ENCODE data around the gene GPR87.

GPR87 gene

GRCh38 chr3:151299006-151299405, 17.6 kb downstream of the GPR87 start:
- H3K4me3 ChIP-seq (ENCODE audit: low read depth, low read length, poor library complexity, severe bottlenecking) = no peak overlapping the region
- H3K79me2 ChIP-seq (ENCODE audit: insufficient read depth, low read length) = no peaks in the 10 kb centered on the region
- no peaks in the 10 kb centered on the region for H3K9me2 ChIP-seq (ENCODE audit: low read depth, low read length)
- no peak overlapping the region for H3K4me2 ChIP-seq (ENCODE audit: low read length)
- H3F3A ChIP-seq (ENCODE audit: insufficient read depth, low read length) = no peaks in the 10 kb centered on the region
- no peak overlapping the region for H3K27ac ChIP-seq (ENCODE audit: low read depth, low read length, poor library complexity, severe bottlenecking)
- no peak overlapping the region for H3K9ac ChIP-seq (ENCODE audit: low read length)
- H3K27me3 ChIP-seq (ENCODE audit: insufficient read depth, low read length) = no peaks in the 10 kb centered on the region
- H4K20me1 ChIP-seq (ENCODE audit: insufficient read depth, low read length) = no peaks in the 10 kb centered on the region
- no peak overlapping the region for H2AFZ ChIP-seq (ENCODE audit: low read length)
- H3K9me3 ChIP-seq (ENCODE audit: low read length) = no peaks in the 10 kb centered on the region
- H3K36me3 ChIP-seq (ENCODE audit: insufficient read depth, low read length) = no peaks in the 10 kb centered on the region
- TF ChIP-seq CTCF (IDR thresholded peaks at IDR 0.05; ENCODE audit: low read length) (no peak), EZH2 (IDR thresholded peaks at IDR 0.05; ENCODE audit: borderline replicate concordance, low read length) (no peak)
- no peaks in the 10 kb centered on the region for H3K4me1 ChIP-seq (ENCODE audit: insufficient read depth, low read length, severe bottlenecking)

- TF ChIP-seq EZH2 (IDR thresholded peaks at IDR 0.05; ENCODE audit: borderline replicate concordance, low read length) (no peak), CTCF (IDR thresholded peaks at IDR 0.05; ENCODE audit: low read length) (no peak)
- H3K36me3 ChIP-seq (ENCODE audit: insufficient read depth, low read length) = no peaks in the 10 kb centered on the region
- H3K79me2 ChIP-seq (ENCODE audit: insufficient read depth, low read length) = no peaks in the 10 kb centered on the region
- no peaks in the 10 kb centered on the region for H4K20me1 ChIP-seq (ENCODE audit: insufficient read depth, low read length)
- H3K4me3 ChIP-seq (ENCODE audit: low read depth, low read length, poor library complexity, severe bottlenecking) = no peak overlapping the region
- H3F3A ChIP-seq (ENCODE audit: insufficient read depth, low read length) = no peaks in the 10 kb centered on the region
- no peak overlapping the region for H3K27ac ChIP-seq (ENCODE audit: low read depth, low read length, poor library complexity, severe bottlenecking)
- no peak overlapping the region for H3K9ac ChIP-seq (ENCODE audit: low read length)
- no peaks in the 10 kb centered on the region for H3K27me3 ChIP-seq (ENCODE audit: insufficient read depth, low read length)
- no peak overlapping the region for H3K4me2 ChIP-seq (ENCODE audit: low read length)
- no peaks in the 10 kb centered on the region for H3K9me3 ChIP-seq (ENCODE audit: low read length)
- no peak overlapping the region for H2AFZ ChIP-seq (ENCODE audit: low read length)
- no peaks in the 10 kb centered on the region for H3K4me1 ChIP-seq (ENCODE audit: insufficient read depth, low read length, severe bottlenecking)
- H3K9me2 ChIP-seq (ENCODE audit: low read depth, low read length) = no peaks in the 10 kb centered on the region
Measured at GRCh38 chr3:151297429-151297828, 19.2 kb downstream of the GPR87 start.

- H3K4me2 ChIP-seq (ENCODE audit: low read length) = no peak overlapping the region
- H4K20me1 ChIP-seq (ENCODE audit: insufficient read depth, low read length) = no peaks in the 10 kb centered on the region
- no peaks in the 10 kb centered on the region for H3F3A ChIP-seq (ENCODE audit: insufficient read depth, low read length)
- no peaks in the 10 kb centered on the region for H3K27me3 ChIP-seq (ENCODE audit: insufficient read depth, low read length)
- no peaks in the 10 kb centered on the region for H3K9me2 ChIP-seq (ENCODE audit: low read depth, low read length)
- H3K36me3 ChIP-seq (ENCODE audit: insufficient read depth, low read length) = no peaks in the 10 kb centered on the region
- no peak overlapping the region for H2AFZ ChIP-seq (ENCODE audit: low read length)
- no peaks in the 10 kb centered on the region for H3K4me1 ChIP-seq (ENCODE audit: insufficient read depth, low read length, severe bottlenecking)
- no peaks in the 10 kb centered on the region for H3K9me3 ChIP-seq (ENCODE audit: low read length)
- no peak overlapping the region for H3K9ac ChIP-seq (ENCODE audit: low read length)
- H3K79me2 ChIP-seq (ENCODE audit: insufficient read depth, low read length) = no peaks in the 10 kb centered on the region
- TF ChIP-seq EZH2 (IDR thresholded peaks at IDR 0.05; ENCODE audit: borderline replicate concordance, low read length) (no peak), CTCF (IDR thresholded peaks at IDR 0.05; ENCODE audit: low read length) (no peak)
- H3K4me3 ChIP-seq (ENCODE audit: low read depth, low read length, poor library complexity, severe bottlenecking) = no peak overlapping the region
- no peak overlapping the region for H3K27ac ChIP-seq (ENCODE audit: low read depth, low read length, poor library complexity, severe bottlenecking)
Measured at GRCh38 chr3:151296226-151296625, 20.4 kb downstream of the GPR87 start.

Measured in OCI-LY1 (cell line).